Gastrocnemius medialis (tissue), 4 donors: ENCODE measurements around the gene SAMMSON.

Experiments used
- POLR2A ChIP-seq, 2 donors: fragments of 450-650 bp; IDR thresholded peaks; one replicate each; pipeline ENCODE4 v1.6.1; 2017; ENCODE audit warnings: antibody characterized with exemption in 2 of 2, mild to moderate bottlenecking in 2 of 2, moderate library complexity in 2 of 2
- TF ChIP-seq, protein P1 (sequence below), 5 experiments: fragments of 450-650 bp in 3 of 5; fragments of 200-600 bp in 2 of 5; sonication (generic) in 2 of 5; IDR thresholded peaks in 4 of 5; conservative IDR thresholded peaks in 1 of 5; 1 replicate in 4 of 5; 2 replicates in 1 of 5; pipeline ENCODE4 v1.5.1; 2016 to 2019; ENCODE audit warnings: antibody characterized with exemption in 5 of 5, mild to moderate bottlenecking in 3 of 5, moderate library complexity in 3 of 5

DNA sequence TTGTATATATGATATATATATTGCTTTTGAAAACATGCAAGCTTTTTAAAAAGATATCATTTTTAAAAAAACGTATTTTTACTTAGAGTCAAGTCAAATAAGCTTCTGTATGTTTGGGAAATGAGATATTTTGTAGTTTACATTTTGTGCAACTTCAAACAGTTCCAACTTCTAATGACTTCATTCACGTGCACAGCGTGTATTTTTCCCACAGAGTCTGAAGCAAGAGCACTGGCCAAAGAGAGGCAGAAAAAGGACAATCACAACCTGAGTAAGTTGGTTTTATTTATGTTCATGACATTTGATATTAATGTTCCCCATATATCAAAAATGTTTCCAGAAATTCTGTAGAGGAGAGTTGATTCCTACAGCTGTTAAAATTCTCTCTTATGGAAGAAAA is 47.9 kb upstream of the SAMMSON start:
- TF ChIP-seq, protein P1, sequence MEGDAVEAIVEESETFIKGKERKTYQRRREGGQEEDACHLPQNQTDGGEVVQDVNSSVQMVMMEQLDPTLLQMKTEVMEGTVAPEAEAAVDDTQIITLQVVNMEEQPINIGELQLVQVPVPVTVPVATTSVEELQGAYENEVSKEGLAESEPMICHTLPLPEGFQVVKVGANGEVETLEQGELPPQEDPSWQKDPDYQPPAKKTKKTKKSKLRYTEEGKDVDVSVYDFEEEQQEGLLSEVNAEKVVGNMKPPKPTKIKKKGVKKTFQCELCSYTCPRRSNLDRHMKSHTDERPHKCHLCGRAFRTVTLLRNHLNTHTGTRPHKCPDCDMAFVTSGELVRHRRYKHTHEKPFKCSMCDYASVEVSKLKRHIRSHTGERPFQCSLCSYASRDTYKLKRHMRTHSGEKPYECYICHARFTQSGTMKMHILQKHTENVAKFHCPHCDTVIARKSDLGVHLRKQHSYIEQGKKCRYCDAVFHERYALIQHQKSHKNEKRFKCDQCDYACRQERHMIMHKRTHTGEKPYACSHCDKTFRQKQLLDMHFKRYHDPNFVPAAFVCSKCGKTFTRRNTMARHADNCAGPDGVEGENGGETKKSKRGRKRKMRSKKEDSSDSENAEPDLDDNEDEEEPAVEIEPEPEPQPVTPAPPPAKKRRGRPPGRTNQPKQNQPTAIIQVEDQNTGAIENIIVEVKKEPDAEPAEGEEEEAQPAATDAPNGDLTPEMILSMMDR (IDR thresholded peaks at IDR 0.05 in 4 of 5, conservative IDR thresholded peaks at IDR 0.05 in 1 of 5), result no peak
- TF ChIP-seq POLR2A (IDR thresholded peaks at IDR 0.05), result no peak
